B cell (primary cell): ENCODE data around the gene TRIM25. TPM values are rescaled to one million over a fixed set of nuclear protein-coding genes. Genes with fewer than 3 reads are reported as not detected.

Source experiments
- ATAC-seq: fragments of 200-7000 bp; cut with Tn5 transposase; one replicate; pipeline ENCODE4 v1.10.0; 2021; ENCODE audit warnings: low read depth, mild to moderate bottlenecking, moderate number of reproducible peaks, moderate library complexity
- CTCF ChIA-PET: fragments of 350-600 bp; sonication (Branson Sonifier 250); formaldehyde crosslinking; loops from one replicate; lab custom pipeline; 2021; ENCODE audit warnings: antibody characterized with exemption, inconsistent platforms; lab: Charles Lee
- POLR2A ChIA-PET: fragments of 350-600 bp; sonication (Branson Sonifier 250); formaldehyde crosslinking; loops from one replicate; lab custom pipeline; 2021; ENCODE audit warnings: antibody characterized with exemption; lab: Charles Lee
- DNase-seq: peaks from one replicate; pipeline ENCODE4 v3.0.0; 2013
- H2AFZ ChIP-seq: 2 replicates; pipeline ENCODE4 v1.6.1; 2012; ENCODE audit warnings: mild to moderate bottlenecking, low read depth, low read length; ENCODE audit not compliant: insufficient read depth, poor library complexity, severe bottlenecking
- H3K27ac ChIP-seq, 2 donors: 1 replicate in 1 of 2; 2 replicates in 1 of 2; pipeline ENCODE4 v1.5.1; 2012 to 2013; ENCODE audit warnings: low read length in 2 of 2, mild to moderate bottlenecking in 2 of 2, moderate library complexity in 1 of 2
- H3K27me3 ChIP-seq, 4 experiments: fragments of 200-600 bp in 1 of 4; sonication (generic) in 1 of 4; replicated peaks in 1 of 4; 1 replicate in 2 of 4; 2 replicates in 2 of 4; pipeline versions ENCODE4 v1.6.1 to v1.7.0; 2013 to 2016; ENCODE audit warnings: low read length in 3 of 4, mild to moderate bottlenecking in 2 of 4, mixed read lengths in 1 of 4, moderate library complexity in 1 of 4; ENCODE audit not compliant: insufficient read depth in 4 of 4, control insufficient read depth in 3 of 4; ENCODE audit errors: control extremely low read depth in 1 of 4
- H3K36me3 ChIP-seq, 2 experiments: replicated peaks in 1 of 2; 1 replicate in 1 of 2; 2 replicates in 1 of 2; pipeline versions ENCODE4 v1.6.1 to v1.7.1; 2013; ENCODE audit warnings: low read length in 1 of 2; ENCODE audit not compliant: insufficient read depth in 2 of 2, control insufficient read depth in 1 of 2; ENCODE audit errors: control extremely low read depth in 1 of 2, extremely low read depth in 1 of 2
- H3K4me1 ChIP-seq, 2 donors: fragments of 200-600 bp in 1 of 2; sonication (generic) in 1 of 2; 1 replicate in 1 of 2; 2 replicates in 1 of 2; pipeline versions ENCODE4 v1.5.1 to v1.6.1; 2013 to 2017; ENCODE audit warnings: low read length in 2 of 2; ENCODE audit not compliant: control insufficient read depth in 2 of 2, insufficient read depth in 2 of 2
- H3K4me2 ChIP-seq: replicated peaks from 2 replicates; pipeline ENCODE3; 2012; ENCODE audit warnings: mild to moderate bottlenecking, low read depth, low read length; ENCODE audit not compliant: poor library complexity, severe bottlenecking
- H3K4me3 ChIP-seq, 5 experiments: fragments of 200-600 bp in 1 of 5; sonication (generic) in 1 of 5; 1 replicate in 3 of 5; 2 replicates in 2 of 5; pipeline versions ENCODE4 v1.5.1 to v1.7.0; 2011 to 2016; ENCODE audit warnings: low read length in 4 of 5, mild to moderate bottlenecking in 4 of 5, low read depth in 2 of 5, control low read depth in 1 of 5, moderate library complexity in 1 of 5; ENCODE audit not compliant: insufficient read depth in 1 of 5; ENCODE audit errors: control extremely low read depth in 1 of 5, extremely low read depth in 1 of 5
- H3K79me2 ChIP-seq: fragments of 200-600 bp; sonication (generic); one replicate; pipeline ENCODE4 v1.6.0; 2016; ENCODE audit warnings: low read length; ENCODE audit not compliant: control insufficient read depth, insufficient read depth
- H3K9ac ChIP-seq: fragments of 200-600 bp; sonication (generic); 2 replicates; pipeline ENCODE4 v1.6.1; 2017; ENCODE audit warnings: mild to moderate bottlenecking, low read length, moderate library complexity
- H3K9me3 ChIP-seq, 3 donors: one replicate each; pipeline versions ENCODE4 v1.6.1 to v1.7.1; 2013; ENCODE audit warnings: low read length in 2 of 3; ENCODE audit not compliant: control insufficient read depth in 2 of 3, insufficient read depth in 1 of 3; ENCODE audit errors: control extremely low read depth in 1 of 3
- H4K20me1 ChIP-seq: 2 replicates; pipeline ENCODE4 v1.6.0; 2012; ENCODE audit warnings: mild to moderate bottlenecking, low read length; ENCODE audit not compliant: insufficient read depth, control insufficient read depth, poor library complexity, severe bottlenecking
- H3K27ac Mint-ChIP-seq: one replicate; pipeline ENCODE4 v1.8.0; 2021; ENCODE audit warnings: mixed read lengths
- H3K27me3 Mint-ChIP-seq: one replicate; pipeline ENCODE4 v1.8.0; 2021; ENCODE audit warnings: mixed read lengths
- H3K4me1 Mint-ChIP-seq: one replicate; pipeline ENCODE4 v1.8.0; 2021; ENCODE audit warnings: mixed read lengths
- H3K4me3 Mint-ChIP-seq: one replicate; pipeline ENCODE4 v1.8.0; 2021; ENCODE audit warnings: mixed read lengths
- H3K9me3 Mint-ChIP-seq: one replicate; pipeline ENCODE4 v1.8.0; 2022; ENCODE audit warnings: mixed read lengths; ENCODE audit not compliant: insufficient read depth
- EZH2 ChIP-seq: IDR thresholded peaks from 2 replicates; pipeline ENCODE4 v1.6.1; 2012; ENCODE audit warnings: borderline replicate concordance, low read depth, mild to moderate bottlenecking, moderate library complexity, low read length; ENCODE audit not compliant: insufficient read depth, poor library complexity, severe bottlenecking
- WGBS: methylation state at CpG from one replicate; pipeline ENCODE4 v1.1.5; 2013; ENCODE audit warnings: missing lambda C conversion rate; ENCODE audit not compliant: insufficient coverage; 5-methylcytosine and 5-hydroxymethylcytosine counted together
- intact Hi-C: fragments of 100-400 bp; cut with micrococcal nuclease; formaldehyde crosslinking; loops from one replicate; pipeline ENCODE4 v1.10.0; 2022
- polyA plus RNA-seq: library from polyadenylated mRNA; depleted of rRNA; stranded (reverse); fragments of >200 nt; gene quantifications from 2 replicates; pipeline ENCODE4 v1.2.3, GENCODE V29; 2012
- total RNA-seq, 2 donors: library from RNA; stranded (reverse); fragments of 120-200 nt in 1 of 2; gene quantifications; 1 replicate in 1 of 2; 2 replicates in 1 of 2; pipeline versions ENCODE4 v1.2.3 to v1.2.4, GENCODE V29; 2013 to 2022
- TF ChIP-seq, protein P1 (sequence below): fragments of 200-600 bp; IDR thresholded peaks from one replicate; pipeline ENCODE4 v1.8.0; 2022; ENCODE audit warnings: antibody characterized with exemption, mild to moderate bottlenecking

The TRIM25 gene
- total and polyA plus RNA-seq, 2 donors (not counting 1 experiment from before 2014, with no cell fraction given) = 38.5 to 92.4 TPM

DNA sequence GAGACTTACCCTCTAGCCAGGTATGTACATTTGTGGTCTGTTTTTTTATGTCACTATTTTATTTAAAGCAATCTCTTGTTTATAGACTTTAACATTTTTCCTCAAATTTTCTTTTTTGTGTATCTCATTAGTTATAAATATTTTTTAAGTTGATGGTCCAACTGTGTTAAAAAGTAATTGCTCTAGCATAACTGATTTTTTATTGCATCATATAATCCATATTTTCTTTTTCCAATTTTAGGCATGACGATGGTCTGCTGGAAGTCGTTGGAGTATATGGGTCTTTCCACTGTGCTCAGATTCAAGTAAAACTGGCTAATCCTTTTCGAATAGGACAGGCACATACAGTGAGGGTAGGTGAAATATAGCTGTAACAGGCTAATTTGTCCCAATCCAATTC is 52.0 kb downstream of the TRIM25 start:
- Histone ChIP-seq H3K27me3 (no peaks in the 10 kb centered on the region), H4K20me1 (no peaks in the 10 kb centered on the region), H3K4me3 (no peak overlapping the region), H2AFZ (no peak overlapping the region), H3K9ac (no peak overlapping the region), H3K9me3 (no peaks in the 10 kb centered on the region), H3K4me2 (no peak overlapping the region), H3K79me2 (no peaks in the 10 kb centered on the region), H3K4me1 (no peaks in the 10 kb centered on the region), H3K36me3 (peaks cover 0 to 14% of the 10 kb centered on the region in 2 experiments), H3K27ac (no peak overlapping the region)
- ATAC-seq (no peak), DNase-seq (no peak)
- ChIA-PET CTCF (no interaction called here), POLR2A (no interaction called here)
- peaks cover 7% of the 10 kb centered on the region for H3K4me1 Mint-ChIP-seq
- intact Hi-C loops = loop anchor here (10.0 kb wide), 1 partner anchor 47 kb away; no protein-coding TSS in a partner anchor
- H3K27me3 Mint-ChIP-seq = no peaks in the 10 kb centered on the region
- H3K9me3 Mint-ChIP-seq = no peaks in the 10 kb centered on the region
- 100% methylated on average over 1 of the region's 3 CpGs for WGBS
- H3K27ac Mint-ChIP-seq = no peak overlapping the region
- no peak overlapping the region for H3K4me3 Mint-ChIP-seq
- TF ChIP-seq EZH2 = no peak
- TF ChIP-seq, protein P1, sequence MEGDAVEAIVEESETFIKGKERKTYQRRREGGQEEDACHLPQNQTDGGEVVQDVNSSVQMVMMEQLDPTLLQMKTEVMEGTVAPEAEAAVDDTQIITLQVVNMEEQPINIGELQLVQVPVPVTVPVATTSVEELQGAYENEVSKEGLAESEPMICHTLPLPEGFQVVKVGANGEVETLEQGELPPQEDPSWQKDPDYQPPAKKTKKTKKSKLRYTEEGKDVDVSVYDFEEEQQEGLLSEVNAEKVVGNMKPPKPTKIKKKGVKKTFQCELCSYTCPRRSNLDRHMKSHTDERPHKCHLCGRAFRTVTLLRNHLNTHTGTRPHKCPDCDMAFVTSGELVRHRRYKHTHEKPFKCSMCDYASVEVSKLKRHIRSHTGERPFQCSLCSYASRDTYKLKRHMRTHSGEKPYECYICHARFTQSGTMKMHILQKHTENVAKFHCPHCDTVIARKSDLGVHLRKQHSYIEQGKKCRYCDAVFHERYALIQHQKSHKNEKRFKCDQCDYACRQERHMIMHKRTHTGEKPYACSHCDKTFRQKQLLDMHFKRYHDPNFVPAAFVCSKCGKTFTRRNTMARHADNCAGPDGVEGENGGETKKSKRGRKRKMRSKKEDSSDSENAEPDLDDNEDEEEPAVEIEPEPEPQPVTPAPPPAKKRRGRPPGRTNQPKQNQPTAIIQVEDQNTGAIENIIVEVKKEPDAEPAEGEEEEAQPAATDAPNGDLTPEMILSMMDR = no peak

DNA sequence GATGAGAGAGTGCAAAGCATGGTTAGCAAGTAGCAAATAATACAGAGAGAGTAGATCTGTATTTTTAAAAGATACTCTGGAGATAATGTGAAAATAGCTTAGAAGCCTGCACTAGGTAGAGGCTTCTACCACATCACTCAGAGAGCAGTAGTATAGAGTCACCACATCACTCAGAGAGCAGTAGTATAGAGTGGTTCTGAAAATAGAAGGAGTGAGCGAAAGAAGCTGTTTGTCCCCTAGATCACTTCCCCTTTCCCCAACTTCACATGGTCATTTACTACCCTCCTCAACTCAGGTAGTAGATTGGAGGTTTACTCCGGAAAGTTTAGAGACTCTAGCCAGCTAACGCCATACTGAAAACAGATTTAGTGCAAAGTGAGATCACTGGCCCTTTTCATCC is 62.8 kb downstream of the TRIM25 start:
- CTCF ChIA-PET = interaction anchor here (0.8 kb wide), 1 partner anchor 89 kb away, joined by 3 read pairs; no protein-coding TSS in a partner anchor
- H3K4me3 ChIP-seq = no peak overlapping the region
- POLR2A ChIA-PET = no interaction called here
- no peak overlapping the region for H2AFZ ChIP-seq
- H3K4me2 ChIP-seq = no peak overlapping the region
- no peaks in the 10 kb centered on the region for H3K27me3 Mint-ChIP-seq
- ATAC-seq (no peak), DNase-seq (no peak)
- TF ChIP-seq, protein P1 = no peak
- TF ChIP-seq EZH2 = no peak
- peaks cover 2 to 27% of the 10 kb centered on the region in 2 experiments for H3K36me3 ChIP-seq
- no peaks in the 10 kb centered on the region for H4K20me1 ChIP-seq
- H3K4me3 Mint-ChIP-seq = no peak overlapping the region
- WGBS = no CpG with 5 or more reads among the region's 3 CpGs
- peaks cover 3% of the 10 kb centered on the region for H3K4me1 Mint-ChIP-seq
- H3K27ac Mint-ChIP-seq = no peak overlapping the region
- no peaks in the 10 kb centered on the region for H3K9me3 Mint-ChIP-seq
- H3K79me2 ChIP-seq = no peaks in the 10 kb centered on the region
- H3K27me3 ChIP-seq = no peaks in the 10 kb centered on the region
- no peak overlapping the region for H3K27ac ChIP-seq
- no peaks in the 10 kb centered on the region for H3K4me1 ChIP-seq
- H3K9ac ChIP-seq = no peak overlapping the region
- H3K9me3 ChIP-seq = no peaks in the 10 kb centered on the region
- intact Hi-C loops = no loop called here
